Activated T-cell treated with anti-CD3 and anti-CD28 coated beads, Interleukin-2, amount 50 U/mL, for 72 hours (primary cell): ENCODE data around the gene MICAL1. TPM values are rescaled to one million over a fixed set of nuclear protein-coding genes. Genes with fewer than 3 reads are reported as not detected.
A peak's percentile ranks its signal among the peaks of the same experiment; 100 is the strongest.

Experiments
- ATAC-seq, 2 donors: fragments of 150-1000 bp; cut with Tn5 transposase; replicated peaks in 1 of 2; 2 replicates each; pipeline ENCODE4 v1.10.0; 2021; ENCODE audit warnings: moderate library complexity in 2 of 2, mild to moderate bottlenecking in 1 of 2
- DNase-seq, 2 donors: peaks; one replicate each; pipeline ENCODE4 v3.0.0; 2021 to 2022; ENCODE audit warnings: mixed read lengths in 1 of 2
- H3K27ac Mint-ChIP-seq: one replicate; pipeline ENCODE4 v1.8.0; 2022; ENCODE audit warnings: mild to moderate bottlenecking, moderate library complexity, mixed read lengths
- H3K27me3 Mint-ChIP-seq: one replicate; pipeline ENCODE4 v1.8.0; 2022; ENCODE audit warnings: low read depth, mixed read lengths
- H3K36me3 Mint-ChIP-seq, 2 donors: one replicate each; pipeline ENCODE4 v1.8.0; 2022; ENCODE audit warnings: mixed read lengths in 2 of 2, mild to moderate bottlenecking in 1 of 2; ENCODE audit not compliant: insufficient read depth in 2 of 2
- H3K4me1 Mint-ChIP-seq: one replicate; pipeline ENCODE4 v1.8.0; 2022; ENCODE audit warnings: low read depth, mixed read lengths
- H3K4me3 Mint-ChIP-seq, 2 donors: one replicate each; pipeline ENCODE4 v1.8.0; 2022; ENCODE audit warnings: mild to moderate bottlenecking in 2 of 2, mixed read lengths in 2 of 2, moderate library complexity in 2 of 2
- H3K9me3 Mint-ChIP-seq, 2 donors: one replicate each; pipeline ENCODE4 v1.8.0; 2022; ENCODE audit warnings: mixed read lengths in 2 of 2
- total RNA-seq, 2 donors: library from RNA; stranded (reverse); gene quantifications; one replicate each; pipeline ENCODE4 v1.2.3, GENCODE V29; 2022

MICAL1 gene
- total RNA-seq, 2 donors from 2014 or later = 70.4 to 76.7 TPM

DNA sequence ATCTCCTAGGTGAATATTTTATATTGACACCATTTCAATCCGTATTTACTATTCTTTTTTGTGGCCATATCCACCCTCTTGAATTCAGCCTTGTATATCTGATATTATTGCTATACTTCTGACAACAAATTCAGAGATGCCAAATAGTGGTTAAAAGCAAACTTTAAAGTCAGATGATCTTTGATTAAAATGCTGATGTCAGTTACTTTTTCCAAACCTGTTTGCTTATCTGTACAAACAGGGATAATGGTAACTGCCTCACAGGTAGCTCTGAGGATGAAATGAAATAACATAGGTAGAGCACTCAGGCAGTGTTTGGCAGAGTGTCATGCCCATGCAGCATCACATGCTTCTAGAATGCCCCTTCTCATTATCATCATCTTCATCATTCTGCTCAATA lies 34.4 kb downstream of the MICAL1 start:
- no peak overlapping the region for H3K4me3 Mint-ChIP-seq
- no peaks in the 10 kb centered on the region for H3K9me3 Mint-ChIP-seq
- no peaks in the 10 kb centered on the region for H3K4me1 Mint-ChIP-seq
- H3K27me3 Mint-ChIP-seq = no peaks in the 10 kb centered on the region
- DNase-seq = no peak
- H3K36me3 Mint-ChIP-seq = no peaks in the 10 kb centered on the region
- no peak for ATAC-seq
- H3K27ac Mint-ChIP-seq = no peak overlapping the region

DNA sequence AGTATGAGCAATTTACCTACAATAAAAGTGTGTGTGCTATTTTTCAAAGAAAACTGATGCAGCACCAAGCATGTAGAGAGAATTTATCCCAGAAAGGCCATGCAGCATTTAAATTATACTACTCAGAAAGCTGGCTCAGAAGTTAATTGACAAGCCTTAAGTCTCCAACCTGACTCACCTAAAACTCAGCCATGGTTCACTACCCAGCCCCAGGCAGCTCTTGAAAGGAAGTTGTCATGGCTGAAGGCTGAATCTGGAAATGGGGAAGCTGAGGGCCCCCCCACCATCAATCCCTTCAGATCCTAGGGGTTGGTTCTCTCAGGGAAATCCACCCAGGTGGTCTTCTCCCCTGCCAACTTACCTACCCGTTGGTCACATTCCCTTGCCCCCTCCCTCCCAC lies 34.8 kb downstream of the MICAL1 start:
- Mint-ChIP-seq H3K27me3 (no peaks in the 10 kb centered on the region), H3K27ac (no peak overlapping the region), H3K4me3 (no peak overlapping the region), H3K9me3 (no peaks in the 10 kb centered on the region), H3K4me1 (no peaks in the 10 kb centered on the region), H3K36me3 (no peaks in the 10 kb centered on the region)
- no peak for DNase-seq
- ATAC-seq = no peak

DNA sequence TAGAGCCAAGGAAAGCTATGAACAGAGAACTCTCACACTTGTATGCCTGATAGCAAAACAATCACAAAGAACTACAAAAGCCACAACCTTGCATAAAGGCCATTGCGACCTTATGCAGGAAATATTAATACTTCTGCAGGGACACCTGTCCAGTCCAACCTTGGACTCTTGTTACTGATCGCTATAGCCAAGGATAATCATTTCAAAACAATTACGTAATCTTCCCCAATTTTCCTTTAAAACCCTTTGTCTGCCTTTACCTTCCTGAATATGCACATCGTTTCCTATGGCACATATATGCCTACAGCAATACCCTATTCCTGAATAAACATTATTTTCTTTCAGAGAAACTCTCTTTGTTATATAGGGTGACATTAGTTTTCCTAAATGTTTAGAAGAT lies 37.9 kb downstream of the MICAL1 start:
- Mint-ChIP-seq H3K4me1 (no peaks in the 10 kb centered on the region), H3K9me3 (no peaks in the 10 kb centered on the region), H3K36me3 (no peaks in the 10 kb centered on the region), H3K27me3 (no peaks in the 10 kb centered on the region), H3K4me3 (no peak overlapping the region), H3K27ac (no peak overlapping the region)
- DNase-seq (no peak), ATAC-seq (no peak)

DNA sequence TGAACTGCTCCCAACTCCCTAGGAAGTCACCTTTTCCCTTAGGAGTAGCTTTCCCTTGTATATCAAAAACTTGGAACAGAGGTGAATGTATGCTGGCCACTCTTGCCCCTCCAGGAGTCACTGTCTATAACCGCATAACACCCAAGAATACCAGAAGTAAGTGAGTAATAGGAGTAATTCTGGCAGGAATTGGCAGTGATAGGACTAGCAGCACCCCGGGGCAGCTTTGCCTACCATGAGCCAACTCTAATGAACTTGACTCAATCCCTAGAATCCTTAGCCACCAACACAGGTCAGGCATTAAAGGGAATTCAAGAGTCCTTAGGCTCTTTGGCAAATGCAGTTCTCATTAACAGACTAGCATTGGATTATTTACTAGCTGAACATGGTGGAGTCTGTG lies 44.5 kb downstream of the MICAL1 start:
- no peak for DNase-seq
- Mint-ChIP-seq H3K4me1 (no peaks in the 10 kb centered on the region), H3K9me3 (peaks cover 0 to 2% of the 10 kb centered on the region in 2 donors), H3K36me3 (no peaks in the 10 kb centered on the region), H3K4me3 (no peak overlapping the region), H3K27me3 (no peaks in the 10 kb centered on the region), H3K27ac (no peak overlapping the region)
- ATAC-seq = no peak

DNA sequence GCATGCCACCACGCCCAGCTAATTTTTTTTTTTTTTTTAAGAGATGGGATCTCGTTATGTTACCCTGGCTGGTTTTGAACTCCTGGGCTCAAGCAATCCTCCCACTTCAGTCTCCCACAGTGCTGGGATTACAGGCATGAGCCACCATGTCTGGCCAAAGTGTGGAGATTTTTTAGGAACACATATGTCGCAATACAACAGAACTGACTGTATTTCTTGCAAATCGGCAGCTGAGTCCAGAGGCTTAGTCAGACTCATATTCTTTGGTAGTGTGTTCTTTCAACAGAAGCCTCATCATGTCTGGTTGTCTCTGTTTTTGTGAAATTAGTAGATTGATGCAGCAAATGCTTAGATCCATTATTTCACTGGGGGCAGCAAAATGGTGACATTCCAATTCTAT lies 49.4 kb downstream of the MICAL1 start:
- DNase-seq = no peak
- Mint-ChIP-seq H3K27ac (no peak overlapping the region), H3K36me3 (no peaks in the 10 kb centered on the region), H3K9me3 (peaks cover 0 to 2% of the 10 kb centered on the region in 2 donors), H3K4me1 (no peaks in the 10 kb centered on the region), H3K27me3 (no peaks in the 10 kb centered on the region), H3K4me3 (no peak overlapping the region)
- ATAC-seq = no peak

DNA sequence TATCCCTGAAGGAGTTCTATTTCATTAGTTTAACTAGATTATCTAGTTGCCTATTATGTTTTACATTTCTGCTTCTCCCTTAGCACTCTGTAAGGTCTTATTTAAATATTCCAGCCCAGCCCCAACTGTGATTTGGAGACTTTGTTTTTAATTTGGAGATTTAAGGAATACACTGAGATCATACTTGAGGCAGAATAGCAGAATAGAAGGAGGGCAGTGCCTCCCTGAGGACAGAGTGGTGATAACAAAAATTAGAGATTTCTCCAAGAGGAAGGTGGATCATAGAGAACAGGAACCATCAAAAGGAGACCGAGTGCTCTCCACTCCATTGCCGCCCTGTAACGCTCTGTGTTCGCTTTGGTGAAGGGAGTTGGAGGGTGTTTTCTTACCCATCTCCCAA lies 58.6 kb downstream of the MICAL1 start:
- Mint-ChIP-seq H3K27ac (no peak overlapping the region), H3K36me3 (no peaks in the 10 kb centered on the region), H3K9me3 (no peaks in the 10 kb centered on the region), H3K4me3 (no peak overlapping the region), H3K27me3 (no peaks in the 10 kb centered on the region), H3K4me1 (peaks cover 23% of the 10 kb centered on the region)
- ATAC-seq (no peak), DNase-seq (no peak)

DNA sequence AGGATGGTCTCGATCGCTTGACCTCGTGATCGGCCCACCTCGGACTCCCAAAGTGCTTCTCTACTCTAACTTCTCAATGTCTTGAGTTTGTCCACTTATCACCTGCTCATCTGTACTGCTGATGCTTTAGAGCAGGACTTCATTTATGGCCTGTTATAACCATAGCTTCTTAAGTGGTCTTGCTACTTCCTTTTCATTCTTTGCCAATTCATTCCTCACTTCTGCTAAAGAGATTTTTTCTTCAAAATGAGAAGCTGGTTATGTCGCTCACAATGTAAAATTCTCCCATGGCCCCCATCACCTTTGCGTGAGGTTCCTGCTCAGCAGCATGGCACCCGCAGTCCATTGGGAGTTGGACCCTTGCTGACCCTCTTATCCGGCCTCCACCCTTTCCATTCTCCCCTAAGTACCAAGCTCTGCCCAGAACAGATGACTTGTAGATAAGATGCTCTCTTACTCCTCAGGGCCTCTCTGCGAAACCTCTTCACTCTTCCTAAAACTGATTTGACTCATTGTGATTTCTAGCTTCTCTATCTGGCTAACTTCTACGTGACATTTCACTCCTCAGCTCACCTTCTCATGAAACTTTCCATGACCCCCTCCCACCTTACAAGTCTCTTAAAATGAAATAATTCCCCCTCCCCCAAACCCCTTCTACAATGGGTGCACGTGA lies 59.4 kb downstream of the MICAL1 start:
- peak in 1 of 2 donors; percentile 26 for ATAC-seq
- peak overlapping the region in 1 of 2 donors; percentile 5 for H3K4me3 Mint-ChIP-seq

More for the DNA sequence above, 59.4 kb downstream of the MICAL1 start:
- no peaks in the 10 kb centered on the region for H3K36me3 Mint-ChIP-seq
- no peaks in the 10 kb centered on the region for H3K9me3 Mint-ChIP-seq
- H3K27me3 Mint-ChIP-seq = no peaks in the 10 kb centered on the region
- no peak overlapping the region for H3K27ac Mint-ChIP-seq
- DNase-seq = no peak
- peaks cover 28% of the 10 kb centered on the region for H3K4me1 Mint-ChIP-seq

Other genes with a start within 250 kb of the MICAL1 start
- 100 to 1,000 TPM; 164 to 215 TPM for gene CD164, start 73.3 kb downstream of the MICAL1 start, total RNA-seq
- gene PPIL6, start 15.1 kb downstream of the MICAL1 start, total RNA-seq = under 1 TPM; 0.17 to 0.56 TPM
- gene SMPD2, start 15.0 kb downstream of the MICAL1 start, total RNA-seq = 1 to 10 TPM; 6.7 to 8.8 TPM
- 10 to 100 TPM; 14.2 to 15.9 TPM for gene ZBTB24, start 27.4 kb upstream of the MICAL1 start, total RNA-seq
- 10 to 100 TPM in 1 of 2 donors, 1 to 10 TPM in 1; 6.4 to 11.5 TPM for gene AK9, start 235.4 kb upstream of the MICAL1 start, total RNA-seq
- 10 to 100 TPM; 15.0 to 21.0 TPM for gene FIG4, start 235.5 kb upstream of the MICAL1 start, total RNA-seq